Measurements from ENCODE around the gene MYL5.

The MYL5 gene

DNA sequence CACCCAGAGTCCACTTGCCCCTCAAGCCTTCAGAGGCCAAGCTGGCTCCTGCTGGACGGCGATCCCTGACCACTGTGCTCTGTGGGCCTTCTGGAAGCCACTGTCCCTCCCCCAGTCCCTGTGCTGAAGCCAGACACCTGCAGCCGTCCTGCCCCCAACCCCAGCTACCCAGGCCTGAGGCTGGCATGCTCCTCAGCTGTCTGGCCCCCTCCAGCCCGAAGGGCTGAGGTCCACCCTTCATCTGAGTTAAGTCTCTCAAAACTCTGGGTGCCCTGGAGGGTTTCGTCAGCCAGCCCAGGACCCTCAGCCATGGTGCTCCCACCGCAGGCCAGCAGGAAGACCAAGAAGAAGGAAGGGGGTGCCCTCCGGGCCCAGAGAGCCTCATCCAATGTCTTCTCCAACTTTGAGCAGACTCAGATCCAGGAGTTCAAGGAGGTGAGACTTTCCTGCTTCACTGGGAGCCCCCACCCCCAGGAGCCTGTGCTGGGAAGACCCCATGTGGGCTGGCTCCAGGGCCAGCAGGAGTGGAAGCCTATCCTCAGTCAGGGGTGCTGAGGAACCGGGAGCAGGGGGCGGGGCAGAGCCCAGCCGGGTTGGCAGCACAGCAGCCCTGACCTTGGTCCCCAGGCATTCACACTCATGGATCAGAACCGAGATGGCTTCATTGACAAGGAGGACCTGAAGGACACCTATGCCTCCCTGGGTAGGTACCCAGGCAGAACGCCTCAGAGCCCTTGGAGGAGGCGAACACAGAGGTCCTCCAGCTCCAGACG, 4.2 kb downstream of the MYL5 start:
- Histone ChIP-seq H4K20me1 (ENCODE audit: insufficient read depth, low read length) (no peaks in the 10 kb centered on the region), H3K4me1 (ENCODE audit: insufficient read depth, low read length, severe bottlenecking) (peaks cover 46% of the 10 kb centered on the region), H3K79me2 (ENCODE audit: insufficient read depth, low read length) (no peaks in the 10 kb centered on the region), H3K9me2 (ENCODE audit: low read depth, low read length) (no peaks in the 10 kb centered on the region), H3F3A (ENCODE audit: insufficient read depth, low read length) (no peaks in the 10 kb centered on the region; the same call in 1 of the 2 replicates), H3K36me3 (ENCODE audit: insufficient read depth, low read length) (no peaks in the 10 kb centered on the region), H2AFZ (ENCODE audit: low read length) (no peak overlapping the region), H3K9me3 (ENCODE audit: low read length) (no peaks in the 10 kb centered on the region), H3K4me3 (ENCODE audit: low read depth, low read length, poor library complexity, severe bottlenecking) (peak overlapping the region; percentile 11), H3K27ac (ENCODE audit: low read depth, low read length, poor library complexity, severe bottlenecking) (no peak overlapping the region), H3K27me3 (ENCODE audit: insufficient read depth, low read length) (no peaks in the 10 kb centered on the region; the same call in 1 of the 2 replicates), H3K4me2 (ENCODE audit: low read length) (peak overlapping the region; percentile 89; the same call in 1 of the 2 replicates), H3K9ac (ENCODE audit: low read length) (no peak overlapping the region; the same call in 1 of the 2 replicates)
- TF ChIP-seq, protein P1, sequence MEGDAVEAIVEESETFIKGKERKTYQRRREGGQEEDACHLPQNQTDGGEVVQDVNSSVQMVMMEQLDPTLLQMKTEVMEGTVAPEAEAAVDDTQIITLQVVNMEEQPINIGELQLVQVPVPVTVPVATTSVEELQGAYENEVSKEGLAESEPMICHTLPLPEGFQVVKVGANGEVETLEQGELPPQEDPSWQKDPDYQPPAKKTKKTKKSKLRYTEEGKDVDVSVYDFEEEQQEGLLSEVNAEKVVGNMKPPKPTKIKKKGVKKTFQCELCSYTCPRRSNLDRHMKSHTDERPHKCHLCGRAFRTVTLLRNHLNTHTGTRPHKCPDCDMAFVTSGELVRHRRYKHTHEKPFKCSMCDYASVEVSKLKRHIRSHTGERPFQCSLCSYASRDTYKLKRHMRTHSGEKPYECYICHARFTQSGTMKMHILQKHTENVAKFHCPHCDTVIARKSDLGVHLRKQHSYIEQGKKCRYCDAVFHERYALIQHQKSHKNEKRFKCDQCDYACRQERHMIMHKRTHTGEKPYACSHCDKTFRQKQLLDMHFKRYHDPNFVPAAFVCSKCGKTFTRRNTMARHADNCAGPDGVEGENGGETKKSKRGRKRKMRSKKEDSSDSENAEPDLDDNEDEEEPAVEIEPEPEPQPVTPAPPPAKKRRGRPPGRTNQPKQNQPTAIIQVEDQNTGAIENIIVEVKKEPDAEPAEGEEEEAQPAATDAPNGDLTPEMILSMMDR (IDR thresholded peaks at IDR 0.05; ENCODE audit: low read length): no peak
- TF ChIP-seq EZH2 (IDR thresholded peaks at IDR 0.05; ENCODE audit: borderline replicate concordance, low read length): no peak

DNA sequence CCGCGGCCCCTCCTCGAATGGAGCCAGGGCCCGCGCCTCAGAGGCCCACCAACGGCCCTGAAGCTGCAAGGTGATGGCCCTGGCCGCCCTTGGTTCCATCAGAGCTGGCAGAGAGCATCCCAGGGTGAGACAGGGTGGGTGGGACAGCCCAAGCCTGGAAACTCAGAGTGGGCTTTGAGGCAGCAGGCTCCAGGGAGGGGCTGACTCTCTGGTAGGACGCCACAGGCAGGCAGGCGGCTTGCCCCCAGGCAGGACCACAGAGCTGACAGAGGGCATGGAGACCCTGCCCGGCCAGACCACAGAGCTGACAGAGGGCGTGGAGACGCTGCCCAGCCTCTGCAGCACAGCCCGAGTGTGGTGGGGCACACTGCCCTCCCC, 4.8 kb downstream of the MYL5 start:
- Histone ChIP-seq H3K9ac (ENCODE audit: low read length) (no peak overlapping the region), H3K79me2 (ENCODE audit: insufficient read depth, low read length) (no peaks in the 10 kb centered on the region), H3K4me2 (ENCODE audit: low read length) (no peak overlapping the region), H3K27me3 (ENCODE audit: insufficient read depth, low read length) (no peaks in the 10 kb centered on the region; the same call in 1 of the 2 replicates), H3K9me3 (ENCODE audit: low read length) (no peaks in the 10 kb centered on the region), H3K36me3 (ENCODE audit: insufficient read depth, low read length) (no peaks in the 10 kb centered on the region), H3K27ac (ENCODE audit: low read depth, low read length, poor library complexity, severe bottlenecking) (no peak overlapping the region), H3F3A (ENCODE audit: insufficient read depth, low read length) (no peaks in the 10 kb centered on the region; the same call in 1 of the 2 replicates), H3K9me2 (ENCODE audit: low read depth, low read length) (no peaks in the 10 kb centered on the region), H4K20me1 (ENCODE audit: insufficient read depth, low read length) (no peaks in the 10 kb centered on the region), H2AFZ (ENCODE audit: low read length) (no peak overlapping the region), H3K4me3 (ENCODE audit: low read depth, low read length, poor library complexity, severe bottlenecking) (no peak overlapping the region), H3K4me1 (ENCODE audit: insufficient read depth, low read length, severe bottlenecking) (peaks cover 45% of the 10 kb centered on the region)
- TF ChIP-seq, protein P1 (IDR thresholded peaks at IDR 0.05; ENCODE audit: low read length): no peak
- no peak for TF ChIP-seq EZH2 (IDR thresholded peaks at IDR 0.05; ENCODE audit: borderline replicate concordance, low read length)

DNA sequence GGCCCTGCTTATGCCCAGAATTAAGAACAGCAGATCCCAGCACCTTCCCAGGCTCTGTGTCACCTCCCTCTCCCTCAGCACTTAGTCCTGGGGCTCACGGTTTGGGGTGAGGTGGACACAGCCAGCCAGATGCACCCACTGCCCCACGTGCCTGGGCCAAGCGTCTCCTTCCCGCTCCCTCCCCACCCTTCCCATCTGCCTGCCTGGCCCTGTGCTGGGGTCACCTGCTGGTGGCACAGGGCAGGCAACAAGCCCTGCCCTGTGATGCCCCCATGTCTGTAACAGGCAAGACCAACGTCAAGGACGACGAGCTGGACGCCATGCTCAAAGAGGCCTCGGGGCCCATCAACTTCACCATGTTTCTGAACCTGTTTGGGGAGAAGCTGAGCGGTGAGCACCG, 5.3 kb downstream of the MYL5 start:
- Histone ChIP-seq H3K9me2 (ENCODE audit: low read depth, low read length) (no peaks in the 10 kb centered on the region), H3K27ac (ENCODE audit: low read depth, low read length, poor library complexity, severe bottlenecking) (no peak overlapping the region), H2AFZ (ENCODE audit: low read length) (no peak overlapping the region), H3K4me2 (ENCODE audit: low read length) (no peak overlapping the region), H3K27me3 (ENCODE audit: insufficient read depth, low read length) (no peaks in the 10 kb centered on the region; the same call in 1 of the 2 replicates), H3K4me1 (ENCODE audit: insufficient read depth, low read length, severe bottlenecking) (peaks cover 45% of the 10 kb centered on the region), H3K79me2 (ENCODE audit: insufficient read depth, low read length) (no peaks in the 10 kb centered on the region), H3F3A (ENCODE audit: insufficient read depth, low read length) (no peaks in the 10 kb centered on the region; the same call in 1 of the 2 replicates), H4K20me1 (ENCODE audit: insufficient read depth, low read length) (no peaks in the 10 kb centered on the region), H3K9me3 (ENCODE audit: low read length) (no peaks in the 10 kb centered on the region), H3K36me3 (ENCODE audit: insufficient read depth, low read length) (no peaks in the 10 kb centered on the region), H3K4me3 (ENCODE audit: low read depth, low read length, poor library complexity, severe bottlenecking) (no peak overlapping the region), H3K9ac (ENCODE audit: low read length) (no peak overlapping the region)
- no peak for TF ChIP-seq EZH2 (IDR thresholded peaks at IDR 0.05; ENCODE audit: borderline replicate concordance, low read length)
- TF ChIP-seq, protein P1 (IDR thresholded peaks at IDR 0.05; ENCODE audit: low read length): no peak
